ENCODE measurements around the gene NFATC3.

Gene NFATC3

GRCh38 chr16:68085259-68086071, at the start of gene NFATC3:
TSS of gene NFATC3 (plus strand) at chr16:68085370. CDS start at chr16:68085682, 312 bp downstream.
- peak; percentile 12 for DNase-seq

- no peak for DNase-seq
Measured at GRCh38 chr16:68037841-68038597, 47.2 kb upstream of the NFATC3 start.

- peak; percentile 53 for DNase-seq
Measured at GRCh38 chr16:68040506-68041288, 44.5 kb upstream of the NFATC3 start.

GRCh38 chr16:68041783-68042182, 43.4 kb upstream of the NFATC3 start:
- DNase-seq, result no peak

GRCh38 chr16:68046106-68046505, 39.1 kb upstream of the NFATC3 start:
- DNase-seq, result no peak

GRCh38 chr16:68047987-68048386, 37.2 kb upstream of the NFATC3 start:
- DNase-seq, result no peak

GRCh38 chr16:68049449-68049848, 35.7 kb upstream of the NFATC3 start:
- DNase-seq, result no peak

- no peak for DNase-seq
Measured at GRCh38 chr16:68055395-68055794, 29.8 kb upstream of the NFATC3 start.

- DNase-seq, result no peak
Measured at GRCh38 chr16:68059804-68060203, 25.4 kb upstream of the NFATC3 start.

- no peak for DNase-seq
Measured at GRCh38 chr16:68061396-68061795, 23.8 kb upstream of the NFATC3 start.

GRCh38 chr16:68062910-68063393, 22.2 kb upstream of the NFATC3 start:
- DNase-seq, result no peak

- DNase-seq, result peak; percentile 10
Measured at GRCh38 chr16:68064791-68065365, 20.3 kb upstream of the NFATC3 start.

GRCh38 chr16:68065716-68066305, 19.4 kb upstream of the NFATC3 start:
- no peak for DNase-seq

GRCh38 chr16:68066763-68067162, 18.4 kb upstream of the NFATC3 start:
- no peak for DNase-seq

- no peak for DNase-seq
Measured at GRCh38 chr16:68068926-68069325, 16.2 kb upstream of the NFATC3 start.

- DNase-seq, result no peak
Measured at GRCh38 chr16:68069511-68070248, 15.5 kb upstream of the NFATC3 start.

GRCh38 chr16:68070249-68070730, 14.9 kb upstream of the NFATC3 start:
- DNase-seq, result no peak

- no peak for DNase-seq
Measured at GRCh38 chr16:68070806-68071517, 14.2 kb upstream of the NFATC3 start.

GRCh38 chr16:68071518-68071901, 13.7 kb upstream of the NFATC3 start:
- DNase-seq, result no peak

- no peak for DNase-seq
Measured at GRCh38 chr16:68072038-68072695, 13.0 kb upstream of the NFATC3 start.

Measured in NCI-H1105 treated with DMSO at 0.1 percent for 48 hours (cell line).